Naive thymus-derived CD4-positive, alpha-beta T cell (primary cell): ENCODE data around the gene PTPN4. TPM values are rescaled to one million over a fixed set of nuclear protein-coding genes. Genes with fewer than 3 reads are reported as not detected.
A peak's percentile ranks its signal among the peaks of the same experiment; 100 is the strongest.

ENCODE experiments used
- ATAC-seq: fragments of 150-1000 bp; cut with Tn5 transposase; 2 replicates; pipeline ENCODE4 v1.10.0; 2021; ENCODE audit warnings: mild to moderate bottlenecking, moderate library complexity
- CTCF ChIA-PET: fragments of 350-600 bp; sonication (Branson Sonifier 250); formaldehyde crosslinking; loops from one replicate; lab custom pipeline; 2021; ENCODE audit warnings: antibody characterized with exemption; lab: Charles Lee
- POLR2A ChIA-PET: fragments of 350-600 bp; sonication (Branson Sonifier 250); formaldehyde crosslinking; loops from one replicate; lab custom pipeline; 2021; ENCODE audit warnings: antibody characterized with exemption, inconsistent platforms; lab: Charles Lee
- DNase-seq, 9 donors: peaks; one replicate each; pipeline versions ENCODE4 v3.0.0 to v3.0.0-alpha.2; 2020 to 2022; ENCODE audit warnings: mixed read lengths in 1 of 9
- H3K27ac ChIP-seq: one replicate; pipeline ENCODE4 v1.7.0; 2013; ENCODE audit warnings: mild to moderate bottlenecking, low read depth, low read length, moderate library complexity
- H3K27me3 ChIP-seq, 2 donors: one replicate each; pipeline ENCODE4 v1.7.0; 2013; ENCODE audit warnings: low read length in 2 of 2, mild to moderate bottlenecking in 2 of 2, moderate library complexity in 2 of 2; ENCODE audit not compliant: control insufficient read depth in 2 of 2, insufficient read depth in 2 of 2
- H3K36me3 ChIP-seq, 3 experiments: 1 replicate in 2 of 3; 2 replicates in 1 of 3; pipeline ENCODE4 v1.7.0; 2013; ENCODE audit warnings: low read length in 3 of 3, mild to moderate bottlenecking in 3 of 3, moderate library complexity in 1 of 3; ENCODE audit not compliant: insufficient read depth in 3 of 3, control insufficient read depth in 2 of 3
- H3K4me1 ChIP-seq, 2 donors: one replicate each; pipeline ENCODE4 v1.7.0; 2013; ENCODE audit warnings: low read length in 2 of 2, mild to moderate bottlenecking in 2 of 2, moderate library complexity in 1 of 2; ENCODE audit not compliant: control insufficient read depth in 2 of 2, insufficient read depth in 2 of 2
- H3K4me3 ChIP-seq: 2 replicates; pipeline ENCODE4 v1.7.0; 2013; ENCODE audit warnings: mild to moderate bottlenecking, low read length
- H3K9me3 ChIP-seq, 3 experiments: 1 replicate in 2 of 3; 2 replicates in 1 of 3; pipeline ENCODE4 v1.7.0; 2013; ENCODE audit warnings: low read length in 3 of 3; ENCODE audit not compliant: control insufficient read depth in 2 of 3
- H3K27ac Mint-ChIP-seq, 9 donors: one replicate each; pipeline ENCODE4 v1.8.0; 2020 to 2022; ENCODE audit warnings: mixed read lengths in 9 of 9, mild to moderate bottlenecking in 8 of 9, moderate library complexity in 5 of 9, inconsistent platforms in 2 of 9
- H3K27me3 Mint-ChIP-seq, 5 donors: one replicate each; pipeline ENCODE4 v1.8.0; 2021 to 2022; ENCODE audit warnings: mixed read lengths in 5 of 5, mild to moderate bottlenecking in 1 of 5
- H3K36me3 Mint-ChIP-seq, 5 donors: one replicate each; pipeline ENCODE4 v1.8.0; 2020 to 2022; ENCODE audit warnings: mixed read lengths in 5 of 5, mild to moderate bottlenecking in 3 of 5, inconsistent platforms in 1 of 5
- H3K4me1 Mint-ChIP-seq, 7 donors: one replicate each; pipeline ENCODE4 v1.8.0; 2020 to 2022; ENCODE audit warnings: mixed read lengths in 7 of 7, mild to moderate bottlenecking in 3 of 7, inconsistent platforms in 1 of 7
- H3K4me3 Mint-ChIP-seq, 10 donors: one replicate each; pipeline ENCODE4 v1.8.0; 2020 to 2022; ENCODE audit warnings: mild to moderate bottlenecking in 10 of 10, mixed read lengths in 10 of 10, moderate library complexity in 6 of 10, inconsistent platforms in 2 of 10
- H3K9me3 Mint-ChIP-seq, 11 donors: one replicate each; pipeline ENCODE4 v1.8.0; 2020 to 2022; ENCODE audit warnings: mixed read lengths in 11 of 11, mild to moderate bottlenecking in 4 of 11, inconsistent platforms in 1 of 11, moderate library complexity in 1 of 11
- intact Hi-C, 2 donors: fragments of 100-400 bp; cut with micrococcal nuclease; formaldehyde crosslinking; loops; one replicate each; pipeline ENCODE4 v1.15.1; 2023
- polyA plus RNA-seq, 2 donors: library from polyadenylated mRNA; unstranded; fragments of 300-500 nt; fragmentation: Illumina TruSeq; gene quantifications; one replicate each; pipeline ENCODE4 v1.2.3, GENCODE V29; 2021
- total RNA-seq, 6 experiments: library from RNA in 5 of 6; stranded (reverse) in 5 of 6; gene quantifications; 1 replicate in 5 of 6; 2 replicates in 1 of 6; pipeline ENCODE4 v1.2.3 and lab custom pipeline; 2021 to 2026

Gene PTPN4
- total and polyA plus RNA-seq, 7 experiments from 2014 or later, result 48.9 to 122 (median 76.7) TPM

DNA sequence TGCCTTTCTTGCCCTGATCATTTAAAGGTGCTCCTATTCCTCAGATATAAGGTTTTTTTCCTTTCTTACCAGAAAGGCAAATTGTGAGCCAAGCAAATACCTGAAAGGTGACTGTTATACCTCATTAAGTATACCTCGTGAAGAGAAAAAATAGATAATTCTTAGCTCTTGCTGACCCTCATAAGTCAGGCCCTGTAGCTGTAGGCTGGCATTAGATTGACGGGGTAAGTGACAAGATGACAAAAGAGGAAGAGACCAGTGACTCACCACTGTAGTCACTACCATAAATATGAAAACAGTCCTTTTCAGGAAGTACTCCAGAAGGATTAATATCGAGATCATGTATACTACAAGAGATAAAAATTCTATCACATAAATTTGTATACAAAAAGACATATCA lies 104.6 kb downstream of the PTPN4 start:
- no peak overlapping the region for H3K4me3 ChIP-seq
- intact Hi-C loops, result no loop called here
- POLR2A ChIA-PET, result no interaction called here
- H3K9me3 Mint-ChIP-seq, result peaks cover 0 to 2% (median 0%) of the 10 kb centered on the region in 11 donors
- CTCF ChIA-PET, result no interaction called here
- H3K27me3 Mint-ChIP-seq, result no peaks in the 10 kb centered on the region
- H3K9me3 ChIP-seq, result no peaks in the 10 kb centered on the region
- no peaks in the 10 kb centered on the region for H3K27me3 ChIP-seq
- ATAC-seq (peak; percentile 76), DNase-seq (no peak)
- H3K4me1 Mint-ChIP-seq, result peaks cover 35 to 91% (median 81%) of the 10 kb centered on the region in 7 donors
- no peak overlapping the region for H3K27ac ChIP-seq
- H3K36me3 Mint-ChIP-seq, result peaks cover 8 to 51% (median 37%) of the 10 kb centered on the region in 5 donors
- peak overlapping the region in 3 of 10 donors; percentile 7 to 15 (median 14) for H3K4me3 Mint-ChIP-seq
- no peaks in the 10 kb centered on the region for H3K36me3 ChIP-seq
- peaks cover 11 to 30% of the 10 kb centered on the region in 2 donors for H3K4me1 ChIP-seq
- H3K27ac Mint-ChIP-seq, result peak overlapping the region in 1 of 9 donors; percentile 7

DNA sequence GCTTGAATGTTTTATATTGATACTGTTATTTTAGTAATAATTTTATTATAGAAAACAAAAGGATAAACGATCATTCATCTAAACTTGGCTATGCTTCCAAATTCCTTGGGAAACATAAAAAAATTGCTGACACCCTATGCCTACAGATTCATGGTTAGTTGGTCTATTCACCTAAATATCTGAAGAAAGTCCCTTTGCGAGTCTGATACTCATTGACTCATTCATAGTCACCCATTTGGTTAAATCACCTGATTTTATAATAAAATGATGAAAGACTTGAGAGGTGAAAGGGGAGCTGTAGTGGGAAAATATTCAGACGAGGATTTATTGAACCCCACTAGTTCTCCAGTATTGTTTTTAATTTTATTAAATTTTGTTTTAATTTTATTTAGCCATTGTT lies 112.0 kb downstream of the PTPN4 start:
- Histone ChIP-seq H3K9me3 (no peaks in the 10 kb centered on the region), H3K4me1 (peaks cover 0 to 16% of the 10 kb centered on the region in 2 donors), H3K36me3 (no peaks in the 10 kb centered on the region), H3K27me3 (no peaks in the 10 kb centered on the region), H3K27ac (no peak overlapping the region), H3K4me3 (no peak overlapping the region)
- peaks cover 0 to 14% (median 4%) of the 10 kb centered on the region in 11 donors for H3K9me3 Mint-ChIP-seq
- intact Hi-C loops, result loop anchor here in 1 of 2 donors (2.0 kb wide), 1 partner anchor 13 kb away; no protein-coding TSS in a partner anchor
- H3K27ac Mint-ChIP-seq, result no peak overlapping the region
- H3K36me3 Mint-ChIP-seq, result peaks cover 0 to 59% (median 48%) of the 10 kb centered on the region in 5 donors
- ChIA-PET CTCF (no interaction called here), POLR2A (no interaction called here)
- H3K4me1 Mint-ChIP-seq, result peaks cover 17 to 84% (median 69%) of the 10 kb centered on the region in 7 donors
- no peaks in the 10 kb centered on the region for H3K27me3 Mint-ChIP-seq
- ATAC-seq (no peak), DNase-seq (no peak)
- H3K4me3 Mint-ChIP-seq, result no peak overlapping the region

DNA sequence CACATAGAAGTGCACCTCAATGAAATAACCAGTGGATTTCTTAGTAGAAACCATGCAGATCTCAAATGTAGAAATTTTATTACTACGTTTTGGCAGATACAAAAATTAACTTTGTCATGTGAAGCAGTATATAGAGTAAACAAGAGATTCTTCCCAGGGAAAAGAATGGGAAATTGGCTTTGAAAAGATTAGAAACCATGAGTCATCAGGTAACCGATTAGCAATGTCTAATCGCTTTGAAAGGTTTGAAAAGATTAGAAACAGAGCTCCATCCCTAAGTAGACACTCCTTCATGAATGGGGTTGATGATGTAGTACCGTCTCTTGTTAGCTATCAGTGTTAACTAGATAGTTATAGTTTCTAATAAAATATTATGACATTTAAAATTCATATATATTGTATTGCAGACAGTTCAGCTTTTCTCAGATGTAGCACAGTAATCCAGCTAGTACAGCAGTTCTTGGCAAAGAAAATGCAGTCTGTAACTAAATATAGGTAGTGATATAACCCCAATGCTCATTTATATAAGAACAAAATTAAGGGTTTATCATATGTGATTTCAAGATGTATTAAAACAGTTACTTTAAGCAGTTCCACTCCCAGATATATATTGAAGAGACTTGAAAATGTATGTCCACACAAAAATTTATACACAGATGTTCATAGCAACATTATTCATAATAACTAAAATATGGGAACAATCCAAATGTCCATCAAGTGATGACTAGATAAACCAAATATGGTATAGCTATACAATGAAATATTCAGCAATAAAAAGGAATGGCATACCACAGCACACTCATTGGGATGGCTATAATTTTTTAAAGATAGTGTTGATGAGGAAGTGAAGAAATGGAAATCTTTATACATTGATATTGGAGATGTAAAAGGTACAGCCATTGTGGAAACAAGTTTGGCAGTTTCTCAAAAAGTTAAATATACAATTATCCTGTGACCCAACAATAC lies 113.9 kb downstream of the PTPN4 start:
- CTCF ChIA-PET, result interaction anchor here (0.7 kb wide), 1 partner anchor 53 kb away, joined by 3 read pairs; no protein-coding TSS in a partner anchor
- H3K4me3 Mint-ChIP-seq, result no peak overlapping the region

DNA sequence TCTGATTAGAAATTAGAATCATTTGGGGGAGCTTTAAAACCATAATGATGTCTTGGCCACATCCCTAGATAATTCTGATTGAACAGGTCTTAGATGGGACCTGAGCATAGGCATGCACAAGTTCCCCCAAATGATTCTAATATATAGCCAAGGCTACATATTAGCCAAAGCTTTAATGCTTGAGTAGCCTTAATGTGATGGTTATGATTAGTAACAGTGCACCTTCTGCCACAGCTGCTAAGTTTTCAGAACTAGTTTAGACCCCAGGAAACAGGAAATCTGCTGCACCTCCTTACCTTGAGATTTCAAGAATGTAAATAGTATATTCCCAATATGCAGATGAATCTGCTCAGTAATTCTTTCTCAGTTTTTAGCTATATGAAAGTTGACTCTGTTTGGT lies 119.8 kb downstream of the PTPN4 start:
- intact Hi-C loops, result no loop called here
- Histone ChIP-seq H3K36me3 (no peaks in the 10 kb centered on the region), H3K27me3 (no peaks in the 10 kb centered on the region), H3K9me3 (no peaks in the 10 kb centered on the region), H3K4me1 (peaks cover 0 to 14% of the 10 kb centered on the region in 2 donors), H3K27ac (no peak overlapping the region), H3K4me3 (no peak overlapping the region)
- Mint-ChIP-seq H3K4me3 (no peak overlapping the region), H3K9me3 (peaks cover 0 to 6% (median 0%) of the 10 kb centered on the region in 11 donors), H3K4me1 (peaks cover 6 to 52% (median 44%) of the 10 kb centered on the region in 7 donors), H3K36me3 (peaks cover 0 to 24% (median 14%) of the 10 kb centered on the region in 5 donors), H3K27me3 (no peaks in the 10 kb centered on the region), H3K27ac (peak overlapping the region in 3 of 9 donors; percentile 17 to 59 (median 58))
- CTCF ChIA-PET, result interaction anchor here (0.8 kb wide), 1 partner anchor 459 kb away, joined by 3 read pairs; no protein-coding TSS in a partner anchor
- no peak for DNase-seq
- POLR2A ChIA-PET, result interaction anchor here (0.6 kb wide), 1 partner anchor 24 kb away, joined by 4 read pairs; no protein-coding TSS in a partner anchor
- no peak for ATAC-seq

More for the DNA sequence above, 113.9 kb downstream of the PTPN4 start:
- Histone ChIP-seq H3K27me3 (no peaks in the 10 kb centered on the region), H3K4me3 (no peak overlapping the region), H3K27ac (no peak overlapping the region), H3K9me3 (no peaks in the 10 kb centered on the region), H3K4me1 (peaks cover 0 to 5% of the 10 kb centered on the region in 2 donors), H3K36me3 (no peaks in the 10 kb centered on the region)
- DNase-seq, result no peak
- intact Hi-C loops, result no loop called here
- H3K27ac Mint-ChIP-seq, result peak overlapping the region in 1 of 9 donors; percentile 44
- no peaks in the 10 kb centered on the region for H3K27me3 Mint-ChIP-seq
- H3K36me3 Mint-ChIP-seq, result peaks cover 0 to 52% (median 39%) of the 10 kb centered on the region in 5 donors
- H3K4me1 Mint-ChIP-seq, result peaks cover 10 to 84% (median 64%) of the 10 kb centered on the region in 7 donors
- peaks cover 0 to 14% (median 4%) of the 10 kb centered on the region in 11 donors for H3K9me3 Mint-ChIP-seq
- POLR2A ChIA-PET, result interaction anchor here (1.1 kb wide), 1 partner anchor 8 kb away, joined by 3 read pairs; no protein-coding TSS in a partner anchor
- no peak for ATAC-seq

DNA sequence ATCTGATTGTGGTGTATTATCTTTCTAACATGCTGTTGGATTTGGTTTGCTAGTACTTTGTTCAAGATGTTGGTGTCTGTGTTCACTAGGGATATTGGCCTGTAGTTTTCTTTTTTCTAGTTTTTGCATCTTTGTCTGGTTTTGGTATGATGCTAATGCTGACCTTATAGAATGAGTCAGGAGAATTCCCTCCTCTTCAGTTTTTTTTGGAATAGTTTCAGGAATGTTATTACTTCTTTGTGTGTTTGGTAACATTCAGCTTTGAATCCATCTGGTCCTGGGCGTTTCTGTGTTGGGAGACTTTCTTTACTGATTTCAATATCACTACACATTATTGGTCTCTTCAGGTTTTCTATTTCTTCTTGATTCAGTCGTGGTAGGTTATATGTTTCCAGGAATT lies 129.0 kb downstream of the PTPN4 start:
- DNase-seq (no peak), ATAC-seq (no peak)
- H3K9me3 ChIP-seq, result no peaks in the 10 kb centered on the region
- peaks cover 0 to 23% (median 0%) of the 10 kb centered on the region in 3 experiments for H3K36me3 ChIP-seq
- CTCF ChIA-PET, result no interaction called here
- no peak overlapping the region for H3K4me3 ChIP-seq
- no peaks in the 10 kb centered on the region for H3K27me3 ChIP-seq
- Mint-ChIP-seq H3K36me3 (peaks cover 19 to 71% (median 71%) of the 10 kb centered on the region in 5 donors), H3K27me3 (no peaks in the 10 kb centered on the region), H3K4me3 (no peak overlapping the region), H3K27ac (no peak overlapping the region), H3K4me1 (peaks cover 0 to 25% (median 4%) of the 10 kb centered on the region in 7 donors), H3K9me3 (peaks cover 0 to 46% (median 23%) of the 10 kb centered on the region in 11 donors)
- H3K27ac ChIP-seq, result no peak overlapping the region
- POLR2A ChIA-PET, result no interaction called here
- H3K4me1 ChIP-seq, result no peaks in the 10 kb centered on the region
- intact Hi-C loops, result loop anchor here in 1 of 2 donors (5.0 kb wide), 1 partner anchor 39 kb away; no protein-coding TSS in a partner anchor

DNA sequence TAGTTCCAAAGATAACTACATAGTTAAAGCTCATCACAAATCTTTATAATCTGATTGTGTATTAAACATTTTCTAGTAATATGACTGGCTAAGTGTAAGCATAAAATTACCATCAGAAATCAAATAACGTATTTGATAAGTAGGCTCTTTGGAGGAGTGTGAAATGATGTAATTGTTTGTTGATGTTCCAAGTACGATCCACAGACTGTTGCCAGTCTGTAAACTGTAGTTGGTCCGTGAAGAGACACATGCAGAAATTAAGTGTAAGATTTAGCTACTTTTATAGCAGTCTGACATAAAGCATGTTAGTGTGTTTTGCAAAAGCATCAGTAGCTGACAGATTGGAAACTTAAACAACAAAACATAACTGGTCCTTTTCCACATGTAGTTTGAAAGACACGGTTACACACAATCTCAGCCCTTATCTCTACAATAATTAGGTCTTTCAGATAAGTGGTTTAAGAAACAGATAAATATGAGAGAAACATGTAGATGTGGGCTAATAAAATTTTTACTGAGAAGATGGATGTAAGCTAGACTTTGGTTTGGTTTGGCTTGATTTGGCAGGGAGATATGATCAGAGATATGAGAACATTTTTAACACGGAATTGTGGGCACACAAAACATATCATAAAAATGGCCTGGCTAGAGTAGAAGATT lies 138.1 kb downstream of the PTPN4 start:
- H3K4me3 ChIP-seq, result no peak overlapping the region
- no peaks in the 10 kb centered on the region for H3K9me3 ChIP-seq
- H3K27me3 ChIP-seq, result no peaks in the 10 kb centered on the region
- no peak for DNase-seq
- no peak for ATAC-seq
- H3K36me3 ChIP-seq, result peaks cover 0 to 23% (median 9%) of the 10 kb centered on the region in 3 experiments
- Mint-ChIP-seq H3K27me3 (no peaks in the 10 kb centered on the region), H3K4me1 (peaks cover 0 to 3% (median 0%) of the 10 kb centered on the region in 7 donors), H3K36me3 (peaks cover 23 to 66% (median 56%) of the 10 kb centered on the region in 5 donors), H3K27ac (peak overlapping the region in 2 of 9 donors; percentile 4 to 15), H3K4me3 (no peak overlapping the region), H3K9me3 (peaks cover 0 to 10% (median 2%) of the 10 kb centered on the region in 11 donors)
- POLR2A ChIA-PET, result interaction anchor here (1.5 kb wide), 1 partner anchor 21 kb away, joined by 3 read pairs; no protein-coding TSS in a partner anchor
- CTCF ChIA-PET, result no interaction called here
- H3K27ac ChIP-seq, result no peak overlapping the region
- intact Hi-C loops, result no loop called here
- no peaks in the 10 kb centered on the region for H3K4me1 ChIP-seq
